H1 (cell line): Measurements from ENCODE around the gene LENG1. TPM values are rescaled to one million over a fixed set of nuclear protein-coding genes. Genes with fewer than 3 reads are reported as not detected.

ENCODE experiments used
- CHD2 ChIP-seq: IDR thresholded peaks from 2 replicates; pipeline ENCODE4 v1.6.1; 2012; ENCODE audit warnings: low read length, improper control_type of control experiment
- PHF8 ChIP-seq: fragments of 200-600 bp; sonication (generic); conservative IDR thresholded peaks from 2 replicates; pipeline ENCODE4 v1.7.1; 2012; ENCODE audit warnings: low read depth, mild to moderate bottlenecking, inconsistent platforms, low read length, moderate library complexity
- RBBP5 ChIP-seq: IDR thresholded peaks from 2 replicates; pipeline ENCODE4 v1.7.1; 2012; ENCODE audit warnings: low read depth, mild to moderate bottlenecking, inconsistent platforms, low read length, moderate library complexity, borderline replicate concordance
- TAF1 ChIP-seq: IDR thresholded peaks from 2 replicates; pipeline ENCODE4 v1.6.1; 2011; ENCODE audit warnings: mild to moderate bottlenecking, low read depth, low read length
- TAF7 ChIP-seq: optimal IDR thresholded peaks from 2 replicates; pipeline ENCODE3; 2011; ENCODE audit warnings: low read depth, mild to moderate bottlenecking, inconsistent platforms, low read length, moderate library complexity, borderline replicate concordance
- polyA plus RNA-seq, 7 experiments: library from polyadenylated mRNA; depleted of rRNA in 3 of 7; stranded (reverse) in 5 of 7; unstranded in 2 of 7; fragments of >200 nt in 5 of 7; fragments of 200-250 nt in 2 of 7; gene quantifications; 1 replicate in 5 of 7; 2 replicates in 1 of 7; 4 replicates in 1 of 7; pipeline versions ENCODE4 v1.2.1 to v1.2.3, GENCODE V29; 2011 to 2013; ENCODE audit warnings: missing spikeins in 2 of 7, mixed read lengths in 2 of 7
- total RNA-seq: library from RNA; stranded (reverse); fragmentation: NEBNext Ultra II Directional; extraction: Animal tissue kit (Norgen Biotek cat#: 25700); gene quantifications from 2 replicates; pipeline ENCODE4 v1.2.1, GENCODE V29; 2021
- TF ChIP-seq, protein P1 (sequence below): IDR thresholded peaks from 2 replicates; pipeline ENCODE4 v1.6.1; 2011; ENCODE audit warnings: low read depth, mild to moderate bottlenecking, low read length; ENCODE audit not compliant: insufficient read depth
- TF ChIP-seq, protein P2 (sequence below): fragments of 300-600 bp; sonication (generic); IDR thresholded peaks from 2 replicates; pipeline ENCODE4 v1.7.1; 2012; ENCODE audit warnings: low read length, moderate library complexity, mild to moderate bottlenecking, inconsistent platforms; ENCODE audit not compliant: insufficient replicate concordance
- TF ChIP-seq, protein P3 (sequence below): IDR thresholded peaks from 2 replicates; pipeline ENCODE4 v1.6.1; 2011; ENCODE audit warnings: low read length, improper control_type of control experiment

The LENG1 gene
- total and polyA plus RNA-seq, 2 of the 8 experiments (the other 6 are each of a cell fraction or from before 2014, with no cell fraction given): 1.2 to 4.4 TPM

DNA sequence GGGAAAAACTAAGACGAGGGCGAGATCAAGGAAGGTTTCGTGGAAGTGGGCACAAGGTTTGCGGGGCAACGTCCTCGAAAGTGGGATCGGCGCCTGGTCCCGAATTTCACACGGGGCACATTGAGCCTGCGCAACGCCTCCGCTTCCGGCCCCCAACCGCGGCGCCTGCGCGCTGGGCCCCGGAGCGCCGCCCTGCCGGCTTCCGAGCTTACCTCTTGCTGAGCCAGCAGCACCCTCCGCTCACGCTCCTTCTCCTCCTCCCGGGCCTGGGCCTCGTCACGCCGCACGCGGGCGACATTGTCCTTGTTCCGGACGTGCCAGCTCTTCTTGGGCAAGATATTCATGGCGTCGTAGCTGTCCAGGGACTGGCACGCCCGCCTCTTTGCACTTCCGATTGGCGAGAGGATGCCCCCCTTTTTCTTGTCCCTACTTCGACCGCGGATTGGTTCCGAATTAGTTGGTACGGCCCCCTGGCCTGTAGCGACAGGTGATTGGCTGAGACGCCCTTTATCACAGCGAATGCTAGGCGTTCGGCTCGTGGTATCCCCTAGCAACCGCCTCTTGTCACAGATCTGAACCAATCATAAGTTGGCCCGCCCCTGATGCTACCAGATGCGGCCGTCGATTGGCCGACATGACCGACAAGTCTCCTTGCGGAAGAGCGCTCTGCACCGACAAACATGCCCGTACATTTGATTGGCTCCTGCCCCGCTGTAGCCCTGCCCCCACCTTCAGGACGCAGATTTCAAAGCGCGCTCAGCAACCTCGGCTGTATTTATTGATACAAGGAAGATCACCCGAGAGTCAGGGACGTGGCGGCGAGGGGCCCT lies at the start of gene LENG1 (continued):
- TF ChIP-seq, protein P1, sequence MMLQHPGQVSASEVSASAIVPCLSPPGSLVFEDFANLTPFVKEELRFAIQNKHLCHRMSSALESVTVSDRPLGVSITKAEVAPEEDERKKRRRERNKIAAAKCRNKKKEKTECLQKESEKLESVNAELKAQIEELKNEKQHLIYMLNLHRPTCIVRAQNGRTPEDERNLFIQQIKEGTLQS: no peak
- TF ChIP-seq, protein P2, sequence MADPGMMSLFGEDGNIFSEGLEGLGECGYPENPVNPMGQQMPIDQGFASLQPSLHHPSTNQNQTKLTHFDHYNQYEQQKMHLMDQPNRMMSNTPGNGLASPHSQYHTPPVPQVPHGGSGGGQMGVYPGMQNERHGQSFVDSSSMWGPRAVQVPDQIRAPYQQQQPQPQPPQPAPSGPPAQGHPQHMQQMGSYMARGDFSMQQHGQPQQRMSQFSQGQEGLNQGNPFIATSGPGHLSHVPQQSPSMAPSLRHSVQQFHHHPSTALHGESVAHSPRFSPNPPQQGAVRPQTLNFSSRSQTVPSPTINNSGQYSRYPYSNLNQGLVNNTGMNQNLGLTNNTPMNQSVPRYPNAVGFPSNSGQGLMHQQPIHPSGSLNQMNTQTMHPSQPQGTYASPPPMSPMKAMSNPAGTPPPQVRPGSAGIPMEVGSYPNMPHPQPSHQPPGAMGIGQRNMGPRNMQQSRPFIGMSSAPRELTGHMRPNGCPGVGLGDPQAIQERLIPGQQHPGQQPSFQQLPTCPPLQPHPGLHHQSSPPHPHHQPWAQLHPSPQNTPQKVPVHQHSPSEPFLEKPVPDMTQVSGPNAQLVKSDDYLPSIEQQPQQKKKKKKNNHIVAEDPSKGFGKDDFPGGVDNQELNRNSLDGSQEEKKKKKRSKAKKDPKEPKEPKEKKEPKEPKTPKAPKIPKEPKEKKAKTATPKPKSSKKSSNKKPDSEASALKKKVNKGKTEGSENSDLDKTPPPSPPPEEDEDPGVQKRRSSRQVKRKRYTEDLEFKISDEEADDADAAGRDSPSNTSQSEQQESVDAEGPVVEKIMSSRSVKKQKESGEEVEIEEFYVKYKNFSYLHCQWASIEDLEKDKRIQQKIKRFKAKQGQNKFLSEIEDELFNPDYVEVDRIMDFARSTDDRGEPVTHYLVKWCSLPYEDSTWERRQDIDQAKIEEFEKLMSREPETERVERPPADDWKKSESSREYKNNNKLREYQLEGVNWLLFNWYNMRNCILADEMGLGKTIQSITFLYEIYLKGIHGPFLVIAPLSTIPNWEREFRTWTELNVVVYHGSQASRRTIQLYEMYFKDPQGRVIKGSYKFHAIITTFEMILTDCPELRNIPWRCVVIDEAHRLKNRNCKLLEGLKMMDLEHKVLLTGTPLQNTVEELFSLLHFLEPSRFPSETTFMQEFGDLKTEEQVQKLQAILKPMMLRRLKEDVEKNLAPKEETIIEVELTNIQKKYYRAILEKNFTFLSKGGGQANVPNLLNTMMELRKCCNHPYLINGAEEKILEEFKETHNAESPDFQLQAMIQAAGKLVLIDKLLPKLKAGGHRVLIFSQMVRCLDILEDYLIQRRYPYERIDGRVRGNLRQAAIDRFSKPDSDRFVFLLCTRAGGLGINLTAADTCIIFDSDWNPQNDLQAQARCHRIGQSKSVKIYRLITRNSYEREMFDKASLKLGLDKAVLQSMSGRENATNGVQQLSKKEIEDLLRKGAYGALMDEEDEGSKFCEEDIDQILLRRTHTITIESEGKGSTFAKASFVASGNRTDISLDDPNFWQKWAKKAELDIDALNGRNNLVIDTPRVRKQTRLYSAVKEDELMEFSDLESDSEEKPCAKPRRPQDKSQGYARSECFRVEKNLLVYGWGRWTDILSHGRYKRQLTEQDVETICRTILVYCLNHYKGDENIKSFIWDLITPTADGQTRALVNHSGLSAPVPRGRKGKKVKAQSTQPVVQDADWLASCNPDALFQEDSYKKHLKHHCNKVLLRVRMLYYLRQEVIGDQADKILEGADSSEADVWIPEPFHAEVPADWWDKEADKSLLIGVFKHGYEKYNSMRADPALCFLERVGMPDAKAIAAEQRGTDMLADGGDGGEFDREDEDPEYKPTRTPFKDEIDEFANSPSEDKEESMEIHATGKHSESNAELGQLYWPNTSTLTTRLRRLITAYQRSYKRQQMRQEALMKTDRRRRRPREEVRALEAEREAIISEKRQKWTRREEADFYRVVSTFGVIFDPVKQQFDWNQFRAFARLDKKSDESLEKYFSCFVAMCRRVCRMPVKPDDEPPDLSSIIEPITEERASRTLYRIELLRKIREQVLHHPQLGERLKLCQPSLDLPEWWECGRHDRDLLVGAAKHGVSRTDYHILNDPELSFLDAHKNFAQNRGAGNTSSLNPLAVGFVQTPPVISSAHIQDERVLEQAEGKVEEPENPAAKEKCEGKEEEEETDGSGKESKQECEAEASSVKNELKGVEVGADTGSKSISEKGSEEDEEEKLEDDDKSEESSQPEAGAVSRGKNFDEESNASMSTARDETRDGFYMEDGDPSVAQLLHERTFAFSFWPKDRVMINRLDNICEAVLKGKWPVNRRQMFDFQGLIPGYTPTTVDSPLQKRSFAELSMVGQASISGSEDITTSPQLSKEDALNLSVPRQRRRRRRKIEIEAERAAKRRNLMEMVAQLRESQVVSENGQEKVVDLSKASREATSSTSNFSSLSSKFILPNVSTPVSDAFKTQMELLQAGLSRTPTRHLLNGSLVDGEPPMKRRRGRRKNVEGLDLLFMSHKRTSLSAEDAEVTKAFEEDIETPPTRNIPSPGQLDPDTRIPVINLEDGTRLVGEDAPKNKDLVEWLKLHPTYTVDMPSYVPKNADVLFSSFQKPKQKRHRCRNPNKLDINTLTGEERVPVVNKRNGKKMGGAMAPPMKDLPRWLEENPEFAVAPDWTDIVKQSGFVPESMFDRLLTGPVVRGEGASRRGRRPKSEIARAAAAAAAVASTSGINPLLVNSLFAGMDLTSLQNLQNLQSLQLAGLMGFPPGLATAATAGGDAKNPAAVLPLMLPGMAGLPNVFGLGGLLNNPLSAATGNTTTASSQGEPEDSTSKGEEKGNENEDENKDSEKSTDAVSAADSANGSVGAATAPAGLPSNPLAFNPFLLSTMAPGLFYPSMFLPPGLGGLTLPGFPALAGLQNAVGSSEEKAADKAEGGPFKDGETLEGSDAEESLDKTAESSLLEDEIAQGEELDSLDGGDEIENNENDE: no peak
- TF ChIP-seq PHF8 (peak; percentile 82), TAF1 (peak; percentile 69; the same call in 1 of the 2 replicates), CHD2 (peak; percentile 90), RBBP5 (peak; percentile 42), TAF7 (no peak)
- TF ChIP-seq, protein P3, sequence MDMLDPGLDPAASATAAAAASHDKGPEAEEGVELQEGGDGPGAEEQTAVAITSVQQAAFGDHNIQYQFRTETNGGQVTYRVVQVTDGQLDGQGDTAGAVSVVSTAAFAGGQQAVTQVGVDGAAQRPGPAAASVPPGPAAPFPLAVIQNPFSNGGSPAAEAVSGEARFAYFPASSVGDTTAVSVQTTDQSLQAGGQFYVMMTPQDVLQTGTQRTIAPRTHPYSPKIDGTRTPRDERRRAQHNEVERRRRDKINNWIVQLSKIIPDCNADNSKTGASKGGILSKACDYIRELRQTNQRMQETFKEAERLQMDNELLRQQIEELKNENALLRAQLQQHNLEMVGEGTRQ: no peak
